GM21447 (cell line): Measurements from ENCODE around the gene EFL1.
"Not testable (repeated sequence)": the region's sequence is repeated elsewhere in the genome, so short reads cannot be mapped to it uniquely, and the experiment has no call there.

ENCODE experiments used
- ATAC-seq: cut with Tn5 transposase; IDR thresholded peaks from one replicate; pipeline ENCODE4 v1.9.1; 2021; ENCODE audit not compliant: unreplicated experiment

The EFL1 gene

DNA sequence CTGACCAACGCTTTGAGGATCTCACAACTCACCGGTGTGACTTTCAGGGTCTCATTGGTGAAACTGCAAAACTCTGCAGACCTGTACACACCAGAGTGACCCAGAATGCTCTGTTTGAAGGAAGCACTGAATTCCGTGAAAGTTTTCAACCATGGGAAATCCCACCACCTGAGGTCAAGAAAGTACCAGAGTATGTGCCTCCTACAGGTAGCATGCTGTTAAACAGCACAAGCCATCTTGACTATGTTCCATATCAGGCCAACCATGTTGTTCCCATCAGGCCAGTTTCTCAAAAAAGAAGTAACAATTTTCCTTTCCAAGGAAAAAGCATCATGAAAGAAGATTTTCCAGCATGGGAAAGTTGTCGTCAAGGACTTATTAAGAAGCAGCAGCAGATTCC lies 19.9 kb upstream of the EFL1 start:
- not testable (repeated sequence) for ATAC-seq

DNA sequence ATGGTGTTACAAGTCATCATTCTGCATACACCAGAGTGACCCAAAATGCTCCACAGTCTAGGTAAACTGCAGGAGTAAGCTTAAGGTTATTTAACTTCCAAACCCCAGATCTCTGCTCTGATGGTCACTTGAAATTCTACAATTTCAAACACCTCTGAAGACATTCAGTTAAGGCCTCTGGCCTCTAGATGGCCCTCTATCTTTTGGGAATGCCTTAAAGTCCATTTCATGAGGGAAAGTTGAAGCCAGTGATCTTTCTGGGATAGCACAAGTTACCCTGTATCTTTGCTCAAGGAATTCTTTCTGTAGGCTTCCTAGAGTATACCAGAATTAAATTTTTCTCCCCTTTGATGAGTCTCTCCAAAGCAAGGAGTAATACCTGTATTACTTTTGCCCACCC lies 18.7 kb upstream of the EFL1 start:
- not testable (repeated sequence) for ATAC-seq

DNA sequence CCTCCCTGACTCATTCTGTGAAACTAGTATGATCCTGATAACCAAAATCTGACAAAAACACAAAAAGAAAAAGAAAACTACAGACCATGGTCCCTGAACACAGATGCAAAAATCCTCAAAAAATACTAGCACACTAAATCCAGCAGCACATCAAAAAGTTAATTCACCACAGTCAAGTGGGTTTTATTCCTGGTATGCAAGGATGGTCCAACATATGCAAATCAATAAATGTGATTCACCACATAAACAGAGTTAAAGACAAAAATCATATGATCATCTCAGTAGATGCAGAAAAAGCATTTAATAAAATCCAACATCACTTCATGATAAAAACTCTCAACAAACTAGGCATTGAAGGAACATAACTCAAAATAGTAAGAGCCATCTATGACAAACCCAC lies 12.9 kb upstream of the EFL1 start:
- no peak for ATAC-seq

DNA sequence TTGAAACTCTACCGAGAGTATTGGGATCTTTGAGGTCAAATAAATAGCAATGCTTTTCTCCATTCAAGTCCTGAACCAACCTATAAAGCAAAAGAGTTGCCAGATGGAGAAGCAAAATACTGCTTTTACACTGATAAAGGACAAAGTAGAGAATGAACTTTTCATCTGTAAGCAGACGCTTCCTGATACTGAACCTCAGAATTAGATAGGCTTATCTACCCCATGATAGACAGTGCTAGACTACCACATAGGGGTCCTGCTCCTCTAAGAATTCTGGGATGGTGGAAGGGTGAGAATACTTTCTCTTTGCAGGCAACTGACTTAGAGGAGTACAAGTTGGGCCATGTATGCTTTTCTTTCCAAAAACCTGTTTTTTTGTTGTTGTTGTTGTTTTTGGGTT lies 9.6 kb upstream of the EFL1 start:
- no peak for ATAC-seq

DNA sequence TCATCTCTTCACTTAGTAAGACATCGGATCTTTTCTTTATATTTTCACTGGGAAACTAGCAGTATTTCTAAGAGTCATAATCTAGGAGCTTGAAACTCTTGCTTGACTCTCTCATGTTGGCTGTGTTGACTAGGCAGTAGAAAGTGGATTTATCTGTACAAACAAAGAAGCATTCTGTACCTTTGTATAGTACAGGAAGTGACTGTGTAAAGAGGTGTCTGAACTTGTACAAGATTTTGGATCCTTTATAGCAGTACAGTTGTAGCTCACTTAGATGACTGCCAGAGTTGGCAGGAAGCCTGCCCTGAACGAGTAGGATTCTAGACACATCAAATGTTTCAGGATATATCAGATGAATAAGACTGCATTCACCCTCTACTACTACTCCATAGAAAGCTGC lies 5.9 kb upstream of the EFL1 start:
- ATAC-seq, result not testable (repeated sequence)

DNA sequence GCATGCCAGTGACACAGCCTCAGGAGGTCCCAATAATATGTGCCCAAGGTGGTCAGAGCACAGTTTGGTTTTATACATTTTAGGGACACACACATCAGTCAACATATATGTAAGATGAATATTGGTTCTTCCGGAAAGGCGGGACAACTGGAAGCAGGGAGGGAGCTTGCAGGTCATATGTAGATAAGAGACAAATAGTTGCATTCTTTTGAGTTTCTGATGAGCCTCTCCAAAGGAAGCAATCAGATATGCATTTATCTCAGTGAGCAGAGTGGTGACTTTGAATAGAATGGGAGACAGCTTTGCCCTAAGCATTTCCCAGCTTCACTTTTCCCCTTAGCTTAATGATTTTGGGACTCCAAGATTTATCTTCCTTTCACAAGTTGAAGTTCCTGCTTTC lies 4.6 kb upstream of the EFL1 start:
- ATAC-seq, result not testable (repeated sequence)

DNA sequence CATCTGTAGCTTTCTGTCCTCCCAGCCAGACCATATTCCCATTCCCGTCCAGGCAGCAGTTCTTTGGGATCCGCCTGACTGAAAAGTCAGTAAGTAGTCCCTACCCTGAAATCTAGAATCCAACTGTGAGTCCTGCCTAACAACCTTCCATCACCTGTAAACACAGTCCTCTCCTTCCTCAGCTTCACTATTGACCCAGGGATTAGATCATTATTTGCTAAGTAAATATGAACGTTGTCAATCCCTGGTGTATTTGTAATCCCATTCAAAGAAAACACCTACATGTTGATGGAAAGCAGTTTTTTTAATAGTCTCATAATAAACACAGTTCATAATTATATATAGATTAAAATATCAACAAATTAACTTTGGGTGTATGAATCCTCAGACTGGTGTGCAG lies 816 bp upstream of the EFL1 start:
- ATAC-seq, result no peak

DNA sequence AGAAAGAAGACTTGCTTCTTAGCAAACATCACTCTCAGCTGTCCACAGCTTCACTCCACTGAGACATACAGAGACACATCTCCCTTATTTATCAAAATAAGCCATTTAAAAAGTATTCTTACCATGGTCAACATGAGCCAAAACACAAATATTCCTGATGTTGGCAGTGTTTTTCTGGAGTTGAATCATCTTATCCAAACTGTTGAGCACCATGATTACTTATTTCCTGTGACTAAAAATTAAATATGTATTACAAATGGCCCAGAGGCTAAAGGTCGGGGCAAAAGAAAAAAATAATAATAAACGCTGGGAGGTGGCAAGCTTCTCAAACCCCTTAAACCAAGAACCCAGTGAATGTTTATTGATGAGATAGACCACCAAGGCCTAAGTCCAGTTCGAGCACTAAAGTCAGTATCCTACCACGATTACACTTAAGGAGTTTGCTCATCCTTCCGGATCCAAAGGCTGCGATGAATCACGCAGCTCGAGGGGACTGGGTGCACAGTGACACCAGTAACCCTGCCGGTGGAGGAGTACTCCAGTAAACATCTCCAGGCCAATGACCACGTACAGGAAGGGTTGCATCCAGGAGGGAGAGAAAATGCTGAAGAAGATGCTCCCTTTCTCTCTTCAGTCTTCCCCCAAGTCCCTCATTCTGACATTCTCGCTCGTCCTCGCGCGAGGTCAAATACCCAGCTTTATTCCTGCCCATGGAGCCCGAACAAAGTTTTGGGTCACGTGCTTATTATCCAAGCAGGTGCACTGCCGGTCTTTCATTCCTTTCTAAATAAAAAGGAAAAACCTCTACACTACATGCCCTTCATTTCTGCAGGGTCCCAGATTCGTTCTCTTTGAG lies 740 bp downstream of the EFL1 start:
- peak; percentile 28 for ATAC-seq

DNA sequence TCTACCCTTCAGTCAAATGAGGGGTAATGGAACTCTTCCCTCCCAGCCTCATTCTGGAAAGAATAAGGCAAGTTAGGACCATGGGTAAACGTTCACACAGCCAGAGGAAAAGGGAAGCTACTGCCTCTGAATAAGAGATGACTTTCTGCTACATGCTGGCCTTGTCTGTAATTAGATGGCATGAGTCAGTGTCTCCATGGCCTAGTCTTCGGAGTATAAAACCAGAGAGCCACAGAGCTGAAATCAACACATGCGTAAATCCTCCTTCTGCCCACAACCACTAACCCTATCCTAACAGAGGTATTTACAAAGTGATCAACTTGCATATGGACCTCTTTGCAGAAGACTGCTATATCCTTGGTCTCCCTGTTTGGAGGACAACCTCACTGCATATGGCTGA lies 14.3 kb downstream of the EFL1 start:
- not testable (repeated sequence) for ATAC-seq

DNA sequence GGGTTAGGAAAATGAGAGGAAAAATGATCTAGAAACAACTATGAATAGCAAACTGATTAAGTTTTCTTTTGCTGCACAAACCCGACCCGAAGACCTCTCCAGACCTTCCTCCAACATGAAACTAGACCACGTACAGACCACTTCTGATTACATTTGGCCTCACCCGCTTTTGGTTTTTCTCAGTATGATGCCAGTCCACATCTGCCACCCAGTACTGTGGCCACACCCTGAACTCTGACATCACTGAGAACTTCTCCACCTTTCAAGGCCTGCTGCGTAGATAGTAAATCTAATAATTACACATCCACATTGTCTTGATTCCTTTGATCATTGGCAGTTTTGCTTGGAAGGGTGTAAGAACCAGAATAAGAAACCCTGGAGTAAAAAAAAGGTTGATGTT lies 16.6 kb downstream of the EFL1 start:
- not testable (repeated sequence) for ATAC-seq

DNA sequence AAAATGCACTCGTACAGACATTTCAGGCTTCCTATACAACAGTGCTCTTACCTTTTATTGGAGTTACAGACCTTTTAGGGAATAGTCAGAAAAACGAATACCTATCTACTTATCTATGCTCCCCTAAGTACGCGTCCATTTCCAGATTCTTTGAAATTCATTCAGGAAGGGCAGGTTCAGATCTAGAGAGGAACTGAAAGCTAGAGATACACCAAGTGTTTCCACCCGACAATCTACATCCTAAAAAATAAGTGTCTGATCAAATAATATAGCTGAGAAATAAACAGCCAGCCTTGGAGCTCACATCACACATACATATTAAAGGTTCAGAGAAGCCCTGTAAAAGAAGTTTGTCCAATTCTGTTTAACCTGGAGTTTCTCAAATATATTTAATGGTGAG lies 18.9 kb downstream of the EFL1 start:
- not testable (repeated sequence) for ATAC-seq

DNA sequence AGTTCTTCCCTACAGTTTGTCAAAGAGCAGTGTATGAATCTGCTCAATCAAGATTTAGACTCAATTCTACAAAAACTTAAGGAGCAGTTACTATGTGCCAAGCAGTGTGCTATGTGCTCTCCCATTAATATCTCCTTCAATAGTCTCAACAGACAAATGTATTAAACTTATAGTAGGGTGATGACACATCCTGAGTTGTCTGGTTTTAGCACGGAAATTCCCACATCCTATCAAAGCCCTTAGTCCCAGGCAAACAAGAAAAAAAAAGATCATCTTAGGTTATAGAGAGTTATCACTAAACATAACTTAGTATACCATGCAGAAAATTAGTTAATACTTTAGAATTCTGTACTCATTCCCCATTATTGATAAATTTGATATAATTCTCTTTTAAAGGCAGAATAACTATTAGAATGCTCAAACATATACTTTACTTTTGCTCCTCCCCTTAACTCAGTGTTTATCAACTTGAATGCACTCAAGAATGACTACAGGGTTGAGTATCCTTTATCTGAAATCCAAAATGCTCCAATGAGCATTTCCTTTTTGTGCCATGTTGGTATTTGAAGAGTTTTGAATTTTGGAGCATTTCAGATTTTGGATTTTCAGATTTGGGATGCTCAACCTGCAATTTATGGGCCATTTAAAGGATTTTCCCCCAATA lies 20.6 kb downstream of the EFL1 start:
- ATAC-seq, result not testable (repeated sequence)

DNA sequence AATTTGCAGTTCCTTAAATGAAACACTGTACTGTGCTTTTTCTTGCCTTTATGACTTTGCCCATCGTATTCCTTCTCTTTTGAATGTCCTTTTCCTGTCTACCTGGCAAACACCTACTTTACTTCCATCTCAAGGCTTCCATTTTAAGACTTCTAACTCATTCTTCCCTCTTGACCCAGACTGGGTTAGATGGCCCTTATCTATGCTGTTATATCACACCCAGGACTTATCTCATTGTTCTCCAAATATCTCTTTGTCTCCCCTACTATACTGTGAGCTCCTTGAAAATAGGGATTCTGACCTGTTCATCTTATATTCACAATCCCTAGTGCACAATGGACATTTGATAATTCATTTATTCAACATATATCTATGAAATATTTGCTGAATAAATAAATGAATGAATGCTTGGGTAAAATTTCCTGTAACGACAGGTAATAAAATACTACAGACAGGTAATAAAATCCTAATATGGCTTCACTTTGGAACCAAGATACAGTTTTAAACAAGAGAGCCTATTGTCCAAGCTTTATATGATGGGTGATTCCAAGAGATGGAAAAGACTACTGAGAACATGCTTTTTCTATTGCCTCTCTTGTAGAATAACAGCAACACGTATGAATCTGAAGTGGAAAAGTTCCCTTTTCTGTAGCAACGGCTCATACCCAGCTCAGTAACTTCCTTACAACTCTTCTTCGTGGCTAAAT lies 22.7 kb downstream of the EFL1 start:
- no peak for ATAC-seq

DNA sequence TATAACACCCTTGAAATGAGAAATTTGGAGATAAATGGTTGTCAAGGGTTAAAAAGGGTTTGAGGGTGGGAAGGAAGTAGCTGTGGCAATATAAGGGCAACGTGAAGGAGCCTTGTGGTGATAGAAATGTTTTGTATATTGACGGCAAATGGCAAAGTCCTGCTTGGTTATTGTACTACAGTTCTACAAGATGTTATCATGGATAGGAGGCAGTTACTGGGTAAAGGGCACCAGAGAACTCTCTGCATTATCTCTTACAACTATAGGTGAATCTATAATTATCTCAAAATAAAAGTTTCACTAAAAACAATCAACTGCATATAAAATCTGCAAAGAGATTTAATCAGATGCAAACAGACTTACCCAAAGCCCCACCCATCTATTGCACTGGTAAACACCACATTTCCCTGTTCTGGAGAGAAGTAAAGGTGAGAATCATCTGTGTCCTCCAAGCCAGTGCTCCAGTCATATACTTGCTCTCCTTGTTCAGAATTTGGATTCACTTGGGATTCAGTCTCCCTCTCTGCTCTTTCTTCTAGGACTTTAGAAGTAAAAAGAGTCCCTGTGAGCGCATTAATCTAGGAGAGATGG lies 24.5 kb downstream of the EFL1 start:
- ATAC-seq, result not testable (repeated sequence)

DNA sequence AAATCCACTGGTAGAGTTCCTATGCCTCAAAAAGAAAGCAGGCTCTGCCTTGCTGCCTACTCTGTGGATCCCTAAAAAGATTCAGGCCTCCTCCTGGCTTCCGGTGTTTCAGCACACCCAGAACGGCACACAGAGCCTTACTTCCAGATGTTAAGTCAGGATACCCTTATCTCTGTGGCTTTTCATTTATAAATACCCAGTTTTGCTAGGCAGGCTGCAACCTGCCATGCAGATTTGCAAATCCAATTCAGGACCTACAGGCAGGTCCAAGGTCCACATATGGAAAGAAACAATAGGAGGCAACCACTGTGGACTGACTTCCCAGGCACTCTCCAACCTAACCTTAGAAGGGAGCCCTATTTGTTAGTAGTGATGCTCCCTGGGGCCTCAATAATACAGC lies 30.7 kb downstream of the EFL1 start:
- ATAC-seq, result no peak

DNA sequence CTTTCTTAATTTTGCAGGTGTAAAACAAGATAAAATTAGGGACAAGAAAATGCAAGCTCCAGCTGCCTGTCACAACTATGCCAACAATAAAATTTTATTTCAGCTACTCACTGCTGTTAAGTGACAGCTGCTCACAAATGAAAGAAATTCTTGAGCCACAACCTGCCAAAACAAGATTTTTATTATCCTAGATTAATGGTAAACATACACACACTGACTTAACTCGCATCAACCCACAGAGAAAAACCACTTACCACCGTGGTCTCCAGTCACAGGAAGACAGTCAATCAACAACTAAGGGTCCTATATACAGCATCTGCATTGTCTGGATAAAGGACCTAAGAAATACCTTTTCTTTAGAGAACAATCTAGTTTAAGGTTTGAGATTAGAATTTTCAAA lies 31.3 kb downstream of the EFL1 start:
- no peak for ATAC-seq

DNA sequence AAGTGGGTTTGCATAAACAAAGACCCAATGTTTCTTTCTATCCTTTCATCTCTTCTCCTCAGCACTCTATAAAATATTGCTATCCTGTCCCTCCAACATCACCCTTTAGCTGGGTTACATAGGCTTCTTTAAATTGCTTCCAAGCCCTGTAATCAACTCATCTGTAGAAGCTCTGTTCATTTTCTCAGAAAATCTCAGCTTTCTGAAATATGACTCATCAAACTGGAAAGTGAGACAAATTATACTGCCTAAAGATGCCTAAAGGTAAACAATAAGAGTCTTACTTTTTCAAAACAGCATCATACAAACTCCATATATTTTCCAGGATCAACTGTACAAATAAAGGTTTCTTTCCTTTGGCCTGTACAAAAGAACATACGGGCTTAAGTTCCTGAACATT lies 33.8 kb downstream of the EFL1 start:
- ATAC-seq, result no peak

DNA sequence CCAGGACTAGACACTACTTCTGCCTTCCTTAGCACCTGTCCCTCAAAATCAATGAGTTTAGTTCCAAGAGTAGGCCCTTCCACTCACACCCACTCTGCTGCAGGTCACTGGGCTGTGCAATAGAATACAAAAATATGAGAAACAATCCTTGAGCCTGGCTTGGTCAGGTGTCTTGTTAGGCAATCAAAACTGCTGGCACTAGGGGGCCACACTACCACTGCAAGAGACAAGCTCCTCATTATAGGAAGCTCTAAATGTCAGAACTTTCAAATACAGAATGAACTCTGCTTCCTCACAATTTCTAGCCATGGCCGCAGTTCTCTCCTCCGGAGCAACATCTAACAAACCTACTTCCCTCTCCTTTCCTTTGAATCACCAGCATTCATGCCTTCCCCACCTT lies 41.0 kb downstream of the EFL1 start:
- ATAC-seq, result not testable (repeated sequence)

DNA sequence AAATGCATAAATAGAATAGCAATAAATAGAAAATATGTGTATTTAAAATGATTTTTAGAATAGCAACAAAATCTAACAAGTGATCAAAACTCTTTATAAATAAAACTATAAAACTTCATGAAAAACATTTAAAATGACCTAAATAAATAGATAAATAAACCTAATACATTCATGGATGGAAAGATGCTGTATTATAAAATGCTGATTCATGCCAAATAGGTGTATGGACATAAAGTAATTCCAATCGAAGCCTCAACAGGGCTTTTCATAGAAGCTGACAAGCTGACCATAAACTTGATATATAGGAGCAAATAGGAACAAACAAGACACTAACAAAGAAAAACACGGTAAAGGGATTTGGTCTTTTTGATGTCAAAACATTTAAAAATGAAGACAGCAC lies 46.4 kb downstream of the EFL1 start:
- not testable (repeated sequence) for ATAC-seq

DNA sequence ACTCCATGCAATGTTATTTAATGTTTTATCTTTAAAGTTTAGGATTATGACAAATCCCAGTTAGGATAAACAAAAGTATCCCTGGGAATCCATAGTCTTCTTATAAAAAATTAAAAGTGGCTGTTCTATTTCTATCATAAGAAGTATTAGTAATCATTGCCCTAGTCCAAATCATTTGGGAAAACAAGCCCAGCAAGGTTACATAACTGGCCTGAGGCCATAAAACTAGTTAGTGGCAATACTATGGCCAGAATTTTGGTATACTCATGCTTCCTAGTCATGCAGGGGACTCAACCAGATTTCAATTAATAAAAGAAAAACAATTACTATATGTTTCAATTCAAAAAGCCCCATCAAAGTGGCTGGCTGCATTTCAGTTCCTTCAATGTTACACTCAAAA lies 50.3 kb downstream of the EFL1 start:
- ATAC-seq, result not testable (repeated sequence)

DNA sequence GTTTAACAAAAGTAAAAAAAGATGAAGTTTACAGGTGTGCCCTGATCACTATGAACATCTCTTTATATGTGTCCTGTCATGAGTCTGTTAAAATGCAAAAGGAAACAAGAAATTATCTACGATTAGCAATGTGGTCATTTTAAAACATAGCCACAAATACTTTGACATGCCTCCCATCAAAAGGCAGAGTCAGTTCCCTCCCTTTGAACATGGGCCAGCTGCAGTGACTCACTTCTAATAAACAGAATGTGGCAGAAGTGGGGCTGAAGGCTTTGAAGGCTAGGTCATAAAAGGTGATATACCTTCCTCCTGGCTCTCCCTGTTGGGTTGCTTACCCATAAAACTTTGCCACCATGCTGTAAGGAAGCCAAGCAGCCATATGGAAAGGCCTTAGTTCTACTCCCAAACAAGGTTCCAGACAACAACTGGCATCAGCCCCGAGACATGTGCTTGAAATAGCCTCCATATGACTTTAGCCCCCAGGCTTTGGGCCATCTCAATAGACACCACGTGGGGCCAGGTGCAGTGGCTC lies 52.4 kb downstream of the EFL1 start:
- not testable (repeated sequence) for ATAC-seq
